Stimulated activated CD4-positive, alpha-beta T cell treated with anti-CD3 and anti-CD28 coated beads, Interleukin-2, amount 100 ng/mL, for 48 hours (primary cell): ENCODE results near the gene ESPNL.
A peak's percentile ranks its signal among the peaks of the same experiment; 100 is the strongest.
"Not testable (repeated sequence)": the region's sequence is repeated elsewhere in the genome, so short reads cannot be mapped to it uniquely, and the experiment has no call there.

Source experiments
- DNase-seq, 2 donors: peaks; one replicate each; pipeline ENCODE4 v3.0.0-alpha.2; 2020

The ESPNL gene

GRCh38 chr2:238100049-238100820, at the start of gene ESPNL:
ESPNL (plus strand) TSS chr2:238100340; CDS start chr2:238100420, 80 bp downstream.
- no peak for DNase-seq

- no peak for DNase-seq
Observed at GRCh38 chr2:238053191-238053776, 46.9 kb upstream of the ESPNL start.

GRCh38 chr2:238055841-238056240, 44.3 kb upstream of the ESPNL start:
- no peak for DNase-seq

GRCh38 chr2:238057696-238058575, 42.2 kb upstream of the ESPNL start:
- not testable (repeated sequence) for DNase-seq

DNA sequence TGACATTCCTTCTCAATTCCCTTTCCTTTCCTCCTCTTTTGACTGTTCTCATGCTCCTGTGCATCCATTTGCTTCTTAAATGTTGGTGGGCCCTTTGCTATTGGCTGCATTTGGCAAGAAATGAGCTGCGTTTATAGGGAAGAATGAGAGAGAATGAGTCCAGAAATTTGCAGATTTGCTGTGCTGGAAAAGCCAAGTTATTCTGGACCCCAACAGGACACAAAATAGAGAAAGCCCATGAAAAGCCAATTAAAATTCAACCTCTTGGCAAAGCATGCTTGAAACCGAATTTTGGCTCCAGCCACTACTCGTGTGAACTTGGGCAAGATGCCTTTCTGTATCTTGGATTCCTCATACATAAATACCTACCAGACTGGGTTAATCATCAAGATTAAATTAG, 40.6 kb upstream of the ESPNL start:
- no peak for DNase-seq

DNA sequence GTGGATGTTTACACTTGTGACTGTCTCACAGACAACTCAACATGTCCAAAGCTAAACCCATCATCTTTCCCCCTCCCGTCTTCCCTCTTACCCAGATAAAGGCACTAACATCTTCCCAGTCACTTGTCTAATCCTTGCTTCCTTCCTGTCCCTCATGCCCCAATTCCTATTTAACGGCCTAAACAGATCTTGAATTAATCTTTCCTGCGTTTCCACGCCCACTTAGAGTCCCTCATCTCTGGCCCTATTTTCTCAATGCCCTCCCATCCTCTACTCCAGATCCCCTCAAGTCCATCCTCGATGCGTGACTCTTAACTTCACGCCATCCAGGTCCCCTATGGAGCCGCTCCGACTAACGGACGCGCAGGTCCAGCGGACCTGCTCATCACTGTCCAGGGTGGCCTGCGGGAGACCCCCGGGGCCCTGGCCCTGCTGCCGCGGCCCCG, 40.0 kb upstream of the ESPNL start:
- no peak for DNase-seq

DNA sequence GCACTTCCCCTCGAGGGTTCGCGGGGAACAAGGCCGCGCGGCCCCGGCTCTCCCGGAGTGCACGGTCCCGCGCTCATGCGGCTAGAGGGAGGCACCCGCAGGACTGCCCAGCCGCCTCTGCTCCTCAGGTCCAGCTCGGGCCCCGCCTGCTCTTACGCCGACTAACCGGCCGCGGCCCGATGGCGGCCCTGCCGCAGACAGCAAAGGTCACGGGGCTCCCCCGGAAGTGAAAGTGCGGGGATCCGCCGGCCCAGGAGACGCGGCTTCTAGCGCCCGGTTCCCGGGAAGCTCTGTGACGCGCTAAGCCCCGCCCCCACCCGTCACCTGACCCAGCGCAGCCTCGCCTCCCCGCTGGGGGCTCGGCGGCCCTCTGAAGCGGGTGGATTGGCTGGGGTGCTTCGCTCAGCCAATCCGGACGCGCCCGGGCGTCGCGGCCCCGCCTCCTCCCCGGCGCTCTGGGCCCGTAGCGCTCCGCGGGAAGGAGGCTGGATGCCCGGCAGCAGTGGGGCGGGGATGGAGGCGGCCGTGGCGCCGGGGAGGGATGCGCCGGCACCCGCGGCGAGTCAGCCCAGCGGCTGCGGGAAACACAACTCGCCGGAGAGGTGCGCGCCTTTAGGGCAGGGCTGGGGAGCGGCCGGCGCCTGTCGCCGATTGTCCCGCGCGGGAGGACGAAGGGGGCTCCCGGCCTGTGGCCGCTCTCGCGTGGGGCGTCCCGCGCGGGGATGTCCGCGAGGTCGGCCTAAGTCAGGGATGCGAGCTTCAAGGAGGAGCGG, 39.4 kb upstream of the ESPNL start, which contains the start of gene SCLY:
SCLY (plus strand) TSS at position 460 of the 773 bp plus-strand sequence; CDS start at position 514, 54 bp downstream.
- peak; percentile 92 to 96 for DNase-seq

DNA sequence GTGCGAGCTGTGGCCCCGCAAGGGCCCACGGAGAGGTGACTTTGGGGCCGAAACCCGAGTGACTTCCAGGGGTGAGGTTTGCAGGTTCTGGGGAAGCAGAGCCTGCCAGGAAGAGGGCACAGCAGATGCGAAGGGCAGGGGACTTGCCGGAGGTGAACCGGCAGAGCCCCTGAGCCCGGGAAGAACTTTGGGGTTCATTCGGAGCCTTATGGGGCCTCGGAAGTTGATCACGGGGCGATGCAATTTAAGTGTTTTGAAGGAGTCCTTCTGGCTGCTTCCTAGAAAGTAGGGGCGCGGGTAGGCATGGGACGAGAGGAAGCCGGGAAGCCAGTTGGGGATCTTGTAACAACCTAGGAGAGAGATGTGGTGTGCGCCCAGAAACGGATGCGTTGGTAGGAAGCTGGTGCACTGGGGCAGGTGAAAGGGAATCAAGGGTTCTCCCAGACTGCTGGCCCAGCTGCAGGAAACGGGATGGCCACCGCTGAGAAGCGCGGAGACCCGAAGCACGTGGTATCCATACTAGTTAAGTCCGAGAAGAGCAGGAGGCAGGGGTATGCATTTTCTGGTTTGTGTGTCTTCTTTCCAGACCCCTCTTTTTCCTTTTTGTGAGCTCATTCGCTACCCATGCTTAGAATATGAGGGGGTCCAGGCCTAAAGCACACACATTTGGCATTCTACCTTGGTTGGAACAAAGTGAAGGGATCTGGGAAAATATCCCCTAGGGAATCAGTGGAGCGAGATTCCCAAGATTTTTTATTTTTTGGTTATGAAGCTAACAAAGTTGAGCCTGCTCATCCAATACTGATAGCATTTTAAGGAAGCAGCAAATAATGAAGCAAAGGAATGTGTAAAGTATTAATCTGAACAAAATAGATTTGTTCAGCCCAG, 38.6 kb upstream of the ESPNL start:
- peak; percentile 18 to 20 for DNase-seq

DNA sequence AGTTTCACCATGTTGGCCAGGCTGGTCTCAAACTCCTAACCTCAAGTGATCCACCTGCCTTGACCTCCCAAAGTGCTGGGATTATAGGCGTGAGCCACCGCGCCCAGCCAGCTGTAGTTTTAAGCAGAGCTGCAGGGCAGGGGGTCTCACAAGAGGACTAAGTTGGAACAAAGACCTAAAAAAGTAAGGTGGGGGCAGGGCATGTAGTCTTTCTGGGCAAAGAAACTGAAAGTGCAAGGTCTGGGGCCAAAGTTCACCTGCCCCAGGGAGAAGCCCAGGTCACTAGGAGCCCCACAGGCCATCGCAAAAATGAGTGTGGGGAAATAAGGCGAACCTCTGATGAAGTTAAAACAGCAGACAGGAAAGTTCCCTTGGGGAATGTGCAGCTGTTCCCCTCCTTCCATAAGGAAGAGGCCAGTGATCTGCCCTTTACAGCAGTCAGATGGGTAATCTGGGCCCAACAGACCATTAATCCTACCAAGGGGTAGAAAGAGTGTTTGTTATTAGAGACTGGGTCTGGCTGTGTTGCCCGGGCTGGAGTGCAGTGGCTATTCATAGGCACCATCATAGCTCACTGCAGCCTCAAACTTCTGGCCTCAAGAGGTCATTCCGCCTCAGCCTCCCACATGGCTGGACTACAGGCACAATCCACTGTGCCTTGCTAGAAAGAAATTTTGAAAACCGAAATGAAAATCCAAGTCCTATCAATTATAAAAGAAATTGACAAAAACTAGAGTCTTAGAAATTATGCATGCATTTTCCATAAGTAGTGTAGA, 36.5 kb upstream of the ESPNL start:
- no peak for DNase-seq

- no peak for DNase-seq
Observed at GRCh38 chr2:238064376-238064775, 35.8 kb upstream of the ESPNL start.

DNA sequence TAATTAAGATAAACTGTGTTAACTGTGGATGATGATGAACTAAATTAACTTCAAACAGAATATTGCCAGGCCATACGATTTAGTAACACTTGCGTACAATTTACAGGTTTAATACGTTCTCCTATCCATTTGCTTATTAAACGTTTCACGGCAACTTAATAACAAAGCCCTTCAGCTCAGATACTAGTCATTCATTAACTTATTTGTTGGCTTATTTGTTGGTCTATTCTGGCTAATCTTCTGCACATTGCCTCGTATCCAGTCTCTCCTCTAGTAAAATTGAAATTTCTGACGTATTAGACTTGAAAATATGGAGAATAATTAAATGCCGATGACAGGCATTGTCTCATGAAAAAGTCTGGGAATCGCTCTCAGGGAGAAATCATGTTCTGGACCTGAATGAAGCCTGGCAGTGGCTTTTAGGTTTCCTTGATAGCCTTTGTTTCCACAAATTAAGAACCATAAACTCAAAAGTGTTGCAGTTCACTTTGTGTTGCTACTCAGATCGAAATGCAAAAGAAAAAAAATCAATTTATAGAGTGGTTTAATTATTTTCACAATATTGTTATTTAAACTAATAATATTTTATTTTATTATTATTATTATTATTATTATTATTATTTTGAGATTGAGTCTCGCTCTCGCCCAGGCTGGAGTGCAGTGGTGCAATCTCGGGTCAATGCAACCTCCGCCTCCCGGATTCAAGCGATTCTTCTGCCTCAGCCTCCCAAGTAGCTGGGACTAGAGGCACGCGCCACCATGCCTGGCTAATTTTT, 34.9 kb upstream of the ESPNL start:
- DNase-seq: no peak

DNA sequence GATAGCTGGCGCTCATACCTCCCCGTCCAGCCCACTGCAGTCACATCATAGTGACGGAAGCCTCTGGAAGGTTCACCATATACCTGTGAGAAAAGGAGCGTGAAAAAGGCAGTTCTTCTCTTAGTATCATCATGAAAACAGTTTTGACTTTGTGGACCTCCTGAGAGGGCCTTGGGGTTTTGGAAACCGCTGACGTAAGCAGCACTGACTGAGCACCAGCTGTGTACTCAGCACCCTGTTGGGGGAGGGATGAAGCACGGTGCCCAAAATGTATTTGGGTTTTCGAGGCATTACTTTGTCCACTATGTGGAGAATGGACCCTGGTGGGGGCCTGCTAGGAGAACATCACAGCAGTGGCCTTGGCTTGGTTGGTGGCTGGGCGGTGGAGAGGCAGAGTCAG, 33.9 kb upstream of the ESPNL start:
- DNase-seq: no peak

- DNase-seq: peak; percentile 20 to 31
Observed at GRCh38 chr2:238066718-238067117, 33.4 kb upstream of the ESPNL start.

DNA sequence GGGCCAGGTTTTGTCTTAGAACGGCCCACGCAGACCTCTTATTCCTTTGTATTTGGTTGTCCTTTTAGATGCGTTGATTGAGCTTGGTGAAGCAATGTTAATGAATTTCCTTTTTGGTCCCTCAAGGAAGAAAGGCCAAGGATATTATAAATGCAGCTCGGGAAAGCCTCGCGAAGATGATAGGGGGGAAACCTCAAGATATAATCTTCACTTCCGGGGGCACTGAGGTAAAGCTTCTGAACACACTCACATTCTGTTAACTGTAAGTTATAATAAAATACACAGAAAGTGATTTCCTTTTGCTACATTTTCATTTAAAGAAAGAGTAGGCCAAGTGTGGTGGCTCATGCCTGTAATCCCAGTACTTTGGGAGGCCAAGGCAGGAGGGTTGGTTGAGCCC, 32.2 kb upstream of the ESPNL start:
- no peak for DNase-seq

GRCh38 chr2:238069021-238069709, 31.0 kb upstream of the ESPNL start:
- no peak for DNase-seq

- no peak for DNase-seq
Observed at GRCh38 chr2:238069877-238070276, 30.3 kb upstream of the ESPNL start.

GRCh38 chr2:238075397-238075796, 24.7 kb upstream of the ESPNL start:
- no peak for DNase-seq

GRCh38 chr2:238077292-238077691, 22.8 kb upstream of the ESPNL start:
- DNase-seq: no peak

GRCh38 chr2:238079874-238080327, 20.2 kb upstream of the ESPNL start:
- DNase-seq: no peak
